OCI-LY1 (cell line): ENCODE data around the gene SPATA17.

ENCODE experiments used
- H2AFZ ChIP-seq: fragments of 200-600 bp; sonication (generic), shearing (Covaris generic); 2 replicates; pipeline ENCODE4 v1.6.0; 2014; ENCODE audit warnings: antibody characterized with exemption, mild to moderate bottlenecking, low read length
- H3F3A ChIP-seq: fragments of 200-600 bp; sonication (generic), shearing (Covaris generic); 2 replicates; pipeline ENCODE4 v1.6.0; 2014; ENCODE audit warnings: mild to moderate bottlenecking, antibody characterized with exemption, low read length, moderate library complexity; ENCODE audit not compliant: insufficient read depth
- H3K27ac ChIP-seq: fragments of 200-600 bp; sonication (generic); 2 replicates; pipeline ENCODE4 v1.5.1; 2014; ENCODE audit warnings: low read length, mixed run types, mild to moderate bottlenecking, low read depth; ENCODE audit not compliant: poor library complexity, severe bottlenecking
- H3K27me3 ChIP-seq: fragments of 200-600 bp; sonication (generic); 2 replicates; pipeline ENCODE4 v1.6.0; 2014; ENCODE audit warnings: antibody characterized with exemption, mild to moderate bottlenecking, low read length, moderate library complexity; ENCODE audit not compliant: insufficient read depth
- H3K36me3 ChIP-seq: fragments of 200-600 bp; sonication (generic); 2 replicates; pipeline ENCODE4 v1.6.1; 2014; ENCODE audit warnings: mild to moderate bottlenecking, antibody characterized with exemption, low read length, moderate library complexity, mixed read lengths; ENCODE audit not compliant: insufficient read depth
- H3K4me1 ChIP-seq: fragments of 200-600 bp; sonication (generic); 2 replicates; pipeline ENCODE4 v1.5.1; 2014; ENCODE audit warnings: mild to moderate bottlenecking, low read length, moderate library complexity; ENCODE audit not compliant: insufficient read depth, severe bottlenecking
- H3K4me2 ChIP-seq: fragments of 200-600 bp; sonication (generic), shearing (Covaris generic); 2 replicates; pipeline ENCODE4 v1.6.1; 2014; ENCODE audit warnings: low read length
- H3K4me3 ChIP-seq: fragments of 200-600 bp; sonication (generic); 2 replicates; pipeline ENCODE4 v1.5.1; 2014; ENCODE audit warnings: low read length, low read depth, mild to moderate bottlenecking, mixed read lengths; ENCODE audit not compliant: poor library complexity, severe bottlenecking
- H3K79me2 ChIP-seq: fragments of 200-600 bp; shearing (Covaris generic); 2 replicates; pipeline ENCODE4 v1.6.1; 2016; ENCODE audit warnings: mixed run types, low read length, mixed read lengths; ENCODE audit not compliant: insufficient read depth
- H3K9ac ChIP-seq: fragments of 200-600 bp; sonication (generic), shearing (Covaris generic); 2 replicates; pipeline ENCODE4 v1.6.1; 2014; ENCODE audit warnings: mild to moderate bottlenecking, low read length, mixed read lengths
- H3K9me2 ChIP-seq: fragments of 200-600 bp; sonication (generic), shearing (Covaris generic); 2 replicates; pipeline ENCODE4 v1.6.1; 2014; ENCODE audit warnings: low read depth, mild to moderate bottlenecking, low read length, mixed read lengths
- H3K9me3 ChIP-seq: fragments of 200-600 bp; shearing (Covaris generic); 2 replicates; pipeline ENCODE4 v1.6.1; 2014; ENCODE audit warnings: low read length, mixed read lengths
- H4K20me1 ChIP-seq: fragments of 200-600 bp; sonication (generic), shearing (Covaris generic); 2 replicates; pipeline ENCODE4 v1.6.0; 2016; ENCODE audit warnings: mild to moderate bottlenecking, low read length; ENCODE audit not compliant: insufficient read depth
- CTCF ChIP-seq: fragments of 200-600 bp; sonication (generic), shearing (Covaris generic); IDR thresholded peaks from 2 replicates; pipeline ENCODE4 v1.5.1; 2017; ENCODE audit warnings: mild to moderate bottlenecking, antibody characterized with exemption, low read length, moderate library complexity, mixed read lengths
- EZH2 ChIP-seq: fragments of 200-600 bp; sonication (generic), shearing (Covaris generic); IDR thresholded peaks from 2 replicates; pipeline ENCODE4 v1.8.0; 2017; ENCODE audit warnings: borderline replicate concordance, mixed run types, mild to moderate bottlenecking, antibody characterized with exemption, low read length, moderate library complexity, mixed read lengths

The SPATA17 gene

DNA sequence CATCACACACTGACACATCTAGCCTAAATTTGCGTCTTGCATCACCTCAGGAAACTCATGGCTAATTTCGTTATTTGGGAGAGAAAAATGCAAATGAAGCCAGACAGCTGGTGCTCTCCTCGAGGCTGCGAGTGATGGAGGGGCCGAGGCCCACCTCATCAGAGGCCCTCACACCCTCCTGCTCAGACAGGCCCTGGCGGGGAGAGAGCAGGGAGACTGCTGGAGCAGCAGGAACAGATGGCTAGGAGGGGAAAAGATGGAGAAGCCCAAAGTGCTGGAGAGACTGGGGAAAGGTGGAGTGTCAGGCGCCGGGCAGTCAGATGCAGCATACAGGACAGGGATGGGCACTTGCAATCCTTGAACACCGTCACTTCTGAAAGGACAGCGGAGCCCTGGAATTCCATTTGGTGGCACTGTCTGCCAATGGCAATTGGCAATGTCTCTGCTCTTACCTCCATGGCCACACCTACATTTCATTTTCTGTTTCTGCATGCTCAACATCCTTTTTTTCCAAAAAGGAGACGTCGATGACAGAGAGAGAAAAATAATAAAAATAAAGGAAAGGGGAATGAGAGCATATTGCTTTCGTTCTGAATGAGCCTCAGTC is 286.2 kb downstream of the SPATA17 start:
- no peak overlapping the region for H3K9ac ChIP-seq
- no peak overlapping the region for H3K27ac ChIP-seq
- no peak for TF ChIP-seq CTCF
- no peak for TF ChIP-seq EZH2
- no peaks in the 10 kb centered on the region for H3F3A ChIP-seq
- H2AFZ ChIP-seq: no peak overlapping the region
- no peaks in the 10 kb centered on the region for H4K20me1 ChIP-seq
- H3K36me3 ChIP-seq: no peaks in the 10 kb centered on the region
- no peaks in the 10 kb centered on the region for H3K9me2 ChIP-seq
- H3K79me2 ChIP-seq: no peaks in the 10 kb centered on the region
- no peaks in the 10 kb centered on the region for H3K27me3 ChIP-seq
- H3K4me2 ChIP-seq: no peak overlapping the region
- H3K4me3 ChIP-seq: no peak overlapping the region
- no peaks in the 10 kb centered on the region for H3K4me1 ChIP-seq
- H3K9me3 ChIP-seq: no peaks in the 10 kb centered on the region

GRCh38 chr1:217919683-217920388 is 288.7 kb downstream of the SPATA17 start:
- Histone ChIP-seq H3K79me2 (no peaks in the 10 kb centered on the region), H3K4me3 (no peak overlapping the region), H3K9ac (no peak overlapping the region), H3F3A (no peaks in the 10 kb centered on the region), H3K9me2 (no peaks in the 10 kb centered on the region), H3K27me3 (no peaks in the 10 kb centered on the region), H3K9me3 (no peaks in the 10 kb centered on the region), H4K20me1 (no peaks in the 10 kb centered on the region), H3K36me3 (no peaks in the 10 kb centered on the region), H3K4me1 (no peaks in the 10 kb centered on the region), H3K27ac (no peak overlapping the region), H2AFZ (no peak overlapping the region), H3K4me2 (no peak overlapping the region)
- TF ChIP-seq CTCF: no peak
- TF ChIP-seq EZH2: no peak
